Panc1 (cell line): ENCODE data around the gene SSBP2. TPM values are rescaled to one million over a fixed set of nuclear protein-coding genes. Genes with fewer than 3 reads are reported as not detected.

Experiments
- ATAC-seq: fragments of 200-7000 bp; cut with Tn5 transposase; 2 replicates; pipeline ENCODE4 v1.9.1; 2020; ENCODE audit warnings: mild to moderate bottlenecking, moderate library complexity
- BruUV-seq: library from RNA; stranded (reverse); fragments of 400-500 nt; replicated peaks from 2 replicates; lab custom pipeline; 2021; lab: Mats Ljungman, UMichigan
- CTCF ChIA-PET: fragments of 300-600 bp; sonication (Branson Sonifier 250); formaldehyde crosslinking; loops from one replicate; lab custom pipeline; 2022; ENCODE audit warnings: antibody characterized with exemption; lab: Charles Lee
- POLR2A ChIA-PET: fragments of 300-600 bp; sonication (Branson Sonifier 250); formaldehyde crosslinking; loops from one replicate; lab custom pipeline; 2022; ENCODE audit warnings: antibody characterized with exemption; lab: Charles Lee
- DNase-seq: peaks from one replicate; pipeline ENCODE4 v3.0.0-alpha.2; 2010; ENCODE audit warnings: low read depth, low spot score
- H3K27ac ChIP-seq: 2 replicates; pipeline ENCODE4 v1.5.1; 2011; ENCODE audit warnings: mild to moderate bottlenecking, low read length, inconsistent platforms
- H3K27me3 ChIP-seq: fragments of 200-500 bp; sonication (Bioruptor generic); 2 replicates; pipeline ENCODE4 v1.6.0; 2014; ENCODE audit warnings: low read length, inconsistent platforms; ENCODE audit not compliant: control insufficient read depth, insufficient read depth
- H3K36me3 ChIP-seq: fragments of 200-500 bp; sonication (Bioruptor generic); 2 replicates; pipeline ENCODE4 v1.5.1; 2014; ENCODE audit warnings: inconsistent platforms, mild to moderate bottlenecking, low read length, moderate library complexity; ENCODE audit not compliant: control insufficient read depth, insufficient read depth
- H3K4me1 ChIP-seq: 2 replicates; pipeline ENCODE4 v1.5.1; 2011; ENCODE audit warnings: inconsistent platforms, mild to moderate bottlenecking, low read length, moderate library complexity; ENCODE audit not compliant: control insufficient read depth, insufficient read depth
- H3K4me3 ChIP-seq, 2 experiments: 2 replicates each; pipeline ENCODE4 v1.5.1; 2011 to 2012; ENCODE audit warnings: low read depth in 2 of 2, low read length in 2 of 2, mild to moderate bottlenecking in 2 of 2, inconsistent platforms in 1 of 2, moderate library complexity in 1 of 2
- H3K9me3 ChIP-seq: fragments of 200-500 bp; sonication (Bioruptor generic); 2 replicates; pipeline ENCODE4 v1.5.1; 2014; ENCODE audit warnings: low read depth, mild to moderate bottlenecking, inconsistent platforms, low read length, moderate library complexity; ENCODE audit not compliant: control insufficient read depth, insufficient read depth
- CTCF ChIP-seq: fragments of 450-650 bp; IDR thresholded peaks from 2 replicates; pipeline ENCODE4 v1.5.1; 2017; ENCODE audit warnings: mild to moderate bottlenecking
- POLR2AphosphoS5 ChIP-seq: IDR thresholded peaks from 2 replicates; pipeline ENCODE4 v1.6.1; 2012; ENCODE audit warnings: mild to moderate bottlenecking, low read depth, low read length, moderate library complexity
- REST ChIP-seq, 2 experiments: IDR thresholded peaks; 2 replicates each; pipeline ENCODE4 v1.6.1; 2011 to 2012; ENCODE audit warnings: low read depth in 2 of 2, control low read depth in 1 of 2, low read length in 1 of 2, mild to moderate bottlenecking in 1 of 2, moderate library complexity in 1 of 2; ENCODE audit not compliant: insufficient read depth in 1 of 2
- SIN3A ChIP-seq: IDR thresholded peaks from 2 replicates; pipeline ENCODE4 v1.6.1; 2012; ENCODE audit warnings: low read depth, mild to moderate bottlenecking, low read length, moderate library complexity, borderline replicate concordance; ENCODE audit not compliant: insufficient read depth
- TCF7L2 ChIP-seq: IDR thresholded peaks from 2 replicates; pipeline ENCODE4 v1.6.1; 2011; ENCODE audit warnings: mild to moderate bottlenecking, low read depth, low read length, inconsistent platforms
- in situ Hi-C: cut with HindIII; loops from 2 replicates; pipeline ENCODE4 v1.10.0; 2016; ENCODE audit warnings: low sequenced_read_pairs, low pct_unique_long_range_greater_than_20kb
- intact Hi-C: fragments of 100-400 bp; cut with micrococcal nuclease; formaldehyde crosslinking; loops from one replicate; pipeline ENCODE4 v1.10.0; 2022; ENCODE audit not compliant: unreplicated experiment
- total RNA-seq: library from RNA; stranded (reverse); gene quantifications from one replicate; pipeline ENCODE4 v1.2.1, GENCODE V29; 2021; ENCODE audit not compliant: unreplicated experiment

SSBP2 gene
- total RNA-seq, 1 experiment from 2014 or later: 16.3 TPM

DNA sequence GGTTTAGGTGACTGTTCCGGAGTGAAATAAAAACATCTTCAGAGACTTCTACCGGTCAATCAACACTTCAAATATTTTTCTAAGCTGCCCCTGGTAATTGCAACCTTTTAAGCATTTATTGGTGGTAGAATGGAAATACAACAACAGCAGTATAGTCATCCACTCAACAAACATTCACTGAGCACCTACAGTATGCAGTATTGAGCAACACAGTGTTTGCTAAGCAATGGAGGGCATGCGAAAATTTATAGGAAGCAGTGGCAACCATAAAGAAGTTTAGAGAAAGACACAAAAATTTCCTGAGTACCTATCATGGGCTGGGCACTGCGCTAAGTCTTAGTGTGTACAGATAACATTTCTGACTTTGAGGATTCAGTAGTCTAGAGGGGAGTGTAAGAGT is 12.0 kb upstream of the SSBP2 start:
- DNase-seq (no peak), ATAC-seq (no peak)
- TF ChIP-seq REST (IDR thresholded peaks at IDR 0.05; ENCODE audit: insufficient read depth in 1 of 2, low read depth in 2 of 2, low read length in 1 of 2) (no peak), CTCF (no peak), TCF7L2 (no peak), POLR2AphosphoS5 (no peak), SIN3A (no peak)
- Histone ChIP-seq H3K9me3 (no peaks in the 10 kb centered on the region), H3K27ac (no peak overlapping the region), H3K27me3 (no peaks in the 10 kb centered on the region), H3K4me1 (no peaks in the 10 kb centered on the region), H3K36me3 (no peaks in the 10 kb centered on the region), H3K4me3 (no peak overlapping the region)
- in situ Hi-C loops (no loop called here), intact Hi-C loops (no loop called here)
- CTCF ChIA-PET: no interaction called here
- no TSS peak for BruUV-seq
- POLR2A ChIA-PET: no interaction called here

- TF ChIP-seq CTCF (no peak), POLR2AphosphoS5 (no peak), REST (IDR thresholded peaks at IDR 0.05; ENCODE audit: insufficient read depth in 1 of 2, low read depth in 2 of 2, low read length in 1 of 2) (no peak), SIN3A (no peak), TCF7L2 (no peak)
- no peak overlapping the region for H3K27ac ChIP-seq
- intact Hi-C loops: no loop called here
- no peak for ATAC-seq
- in situ Hi-C loops: no loop called here
- no peak overlapping the region for H3K4me3 ChIP-seq
- no TSS peak for BruUV-seq
- ChIA-PET CTCF (no interaction called here), POLR2A (no interaction called here)
- H3K4me1 ChIP-seq: no peaks in the 10 kb centered on the region
- H3K36me3 ChIP-seq: no peaks in the 10 kb centered on the region
- no peaks in the 10 kb centered on the region for H3K27me3 ChIP-seq
- no peaks in the 10 kb centered on the region for H3K9me3 ChIP-seq
- no peak for DNase-seq
These were observed 11.5 kb upstream of the SSBP2 start for GRCh38 chr5:81762401-81762800.
